Transverse colon (tissue), 4 donors: ENCODE results near the gene ZFPL1. TPM values are rescaled to one million over a fixed set of nuclear protein-coding genes. Genes with fewer than 3 reads are reported as not detected.

Source experiments
- DNase-seq: peaks from one replicate; pipeline ENCODE4 v3.0.0-alpha.2; 2019
- H3K27ac ChIP-seq, 4 donors: fragments of 200-600 bp; sonication (generic); 2 replicates each; pipeline ENCODE4 v1.5.1; 2016 to 2018; ENCODE audit warnings: inconsistent platforms in 4 of 4
- H3K27me3 ChIP-seq: fragments of 200-600 bp; sonication (generic); 2 replicates; pipeline ENCODE4 v1.5.1; 2017; ENCODE audit warnings: inconsistent platforms
- H3K36me3 ChIP-seq, 4 donors: fragments of 200-600 bp; sonication (generic); 2 replicates each; pipeline ENCODE4 v1.5.1; 2017 to 2019; ENCODE audit warnings: inconsistent platforms in 4 of 4
- H3K4me1 ChIP-seq, 4 donors: fragments of 200-600 bp; sonication (generic); 2 replicates each; pipeline ENCODE4 v1.5.1; 2017 to 2020; ENCODE audit warnings: inconsistent platforms in 4 of 4
- H3K4me3 ChIP-seq, 4 donors: fragments of 200-600 bp; sonication (generic); 1 replicate in 1 of 4; 2 replicates in 3 of 4; pipeline versions ENCODE4 v1.5.1 to v1.6.1; 2017 to 2019; ENCODE audit warnings: inconsistent platforms in 4 of 4
- H3K9me3 ChIP-seq, 2 donors: fragments of 200-600 bp; sonication (generic); 2 replicates each; pipeline ENCODE4 v1.5.1; 2017 to 2019; ENCODE audit warnings: inconsistent platforms in 2 of 2
- EP300 ChIP-seq: sonication (generic); formaldehyde crosslinking; IDR thresholded peaks from one replicate; pipeline ENCODE4 v1.6.1; 2017; ENCODE audit warnings: antibody characterized with exemption, low read depth
- POLR2A ChIP-seq: fragments of 450-650 bp; IDR thresholded peaks from one replicate; pipeline ENCODE4 v1.6.1; 2016; ENCODE audit warnings: antibody characterized with exemption, mild to moderate bottlenecking, moderate library complexity
- POLR2AphosphoS5 ChIP-seq, 3 donors: sonication (generic); formaldehyde crosslinking; IDR thresholded peaks; one replicate each; pipeline ENCODE4 v1.6.1; 2016; ENCODE audit warnings: antibody characterized with exemption in 3 of 3
- WGBS, 2 donors: methylation state at CpG; one replicate each; pipeline ENCODE4 v1.1.5; 2018; ENCODE audit warnings: low coverage in 1 of 2; 5-methylcytosine and 5-hydroxymethylcytosine counted together
- in situ Hi-C, 4 donors: fragments of 200-750 bp; cut with MboI; loops; one replicate each; pipeline versions ENCODE4 v1.15.0 to v1.15.1; 2017; ENCODE audit warnings: low sequenced_read_pairs in 3 of 4, low pct_ligation_motif_present in 1 of 4, low pct_unique_long_range_greater_than_20kb in 1 of 4
- intact Hi-C: fragments of 100-400 bp; cut with DNase I; formaldehyde crosslinking; loops from one replicate; pipeline ENCODE4 v1.15.1; 2023; ENCODE audit warnings: low total_unique reads
- total RNA-seq, 4 donors: library from RNA; depleted of rRNA; stranded (reverse); fragments of >200 nt; gene quantifications; one replicate each; pipeline ENCODE4 v1.1.0, GENCODE V29; 2016
- TF ChIP-seq, protein P1 (sequence below), 5 experiments: fragments of 200-600 bp in 3 of 5; fragments of 450-650 bp in 2 of 5; sonication (generic) in 3 of 5; IDR thresholded peaks; 1 replicate in 2 of 5; 2 replicates in 3 of 5; pipeline ENCODE4 v1.5.1; 2016 to 2017; ENCODE audit warnings: antibody characterized with exemption in 5 of 5, inconsistent platforms in 3 of 5, mild to moderate bottlenecking in 2 of 5, moderate library complexity in 1 of 5

Gene ZFPL1
- total RNA-seq, 4 donors from 2014 or later: 44.5 to 105 (median 64.2) TPM

DNA sequence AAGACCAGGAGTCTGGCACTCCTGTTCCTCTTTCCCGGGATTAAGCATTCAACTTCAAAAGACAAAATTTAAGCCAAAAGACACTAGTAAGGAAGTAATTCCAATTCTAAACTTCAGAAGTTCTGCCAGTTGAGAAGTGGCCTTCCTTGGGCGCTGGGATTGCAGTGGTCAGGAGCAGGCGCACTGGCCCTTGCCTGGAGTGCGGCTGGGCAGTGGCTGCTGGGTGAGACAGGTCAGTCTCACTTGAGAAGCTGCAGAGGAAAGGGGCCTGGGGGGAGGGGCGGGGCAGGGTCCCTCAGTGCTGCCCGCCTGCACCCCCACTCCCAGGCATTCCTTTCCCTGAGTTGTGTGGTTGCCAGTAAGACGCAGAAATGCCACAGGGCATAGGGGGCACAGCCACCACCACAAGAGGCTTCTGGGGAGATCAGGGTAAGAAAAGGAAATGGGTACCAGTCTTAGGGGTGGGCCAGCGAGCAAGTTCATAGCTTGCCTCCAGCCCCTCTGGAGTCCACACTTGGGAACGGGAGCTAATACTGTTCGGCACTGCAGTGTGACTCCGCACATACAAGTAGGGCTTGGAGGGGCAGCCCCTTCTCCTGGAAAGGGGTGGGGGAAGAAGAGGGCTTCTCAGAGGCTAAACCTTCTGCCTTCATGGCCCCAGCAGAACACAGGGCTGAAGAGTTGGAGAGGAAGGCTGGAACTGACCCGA is 43.6 kb downstream of the ZFPL1 start:
- H3K36me3 ChIP-seq: peaks cover 0 to 72% (median 36%) of the 10 kb centered on the region in 4 donors
- no peak overlapping the region for H3K27ac ChIP-seq
- WGBS, 2 donors: 11 to 86% methylated on average over 1 to 12 of the region's 12 CpGs
- H3K27me3 ChIP-seq: no peaks in the 10 kb centered on the region
- in situ Hi-C loops (no loop called here), intact Hi-C loops (no loop called here)
- no peak overlapping the region for H3K4me3 ChIP-seq
- DNase-seq: no peak
- TF ChIP-seq POLR2A: no peak
- no peaks in the 10 kb centered on the region for H3K9me3 ChIP-seq
- peaks cover 7 to 17% (median 11%) of the 10 kb centered on the region in 4 donors for H3K4me1 ChIP-seq

GRCh38 chr11:65128182-65129145 is 44.4 kb downstream of the ZFPL1 start:
- TF ChIP-seq POLR2A: no peak
- no peak for TF ChIP-seq POLR2AphosphoS5 (IDR thresholded peaks at IDR 0.05)
- TF ChIP-seq EP300: no peak
- TF ChIP-seq, protein P1, sequence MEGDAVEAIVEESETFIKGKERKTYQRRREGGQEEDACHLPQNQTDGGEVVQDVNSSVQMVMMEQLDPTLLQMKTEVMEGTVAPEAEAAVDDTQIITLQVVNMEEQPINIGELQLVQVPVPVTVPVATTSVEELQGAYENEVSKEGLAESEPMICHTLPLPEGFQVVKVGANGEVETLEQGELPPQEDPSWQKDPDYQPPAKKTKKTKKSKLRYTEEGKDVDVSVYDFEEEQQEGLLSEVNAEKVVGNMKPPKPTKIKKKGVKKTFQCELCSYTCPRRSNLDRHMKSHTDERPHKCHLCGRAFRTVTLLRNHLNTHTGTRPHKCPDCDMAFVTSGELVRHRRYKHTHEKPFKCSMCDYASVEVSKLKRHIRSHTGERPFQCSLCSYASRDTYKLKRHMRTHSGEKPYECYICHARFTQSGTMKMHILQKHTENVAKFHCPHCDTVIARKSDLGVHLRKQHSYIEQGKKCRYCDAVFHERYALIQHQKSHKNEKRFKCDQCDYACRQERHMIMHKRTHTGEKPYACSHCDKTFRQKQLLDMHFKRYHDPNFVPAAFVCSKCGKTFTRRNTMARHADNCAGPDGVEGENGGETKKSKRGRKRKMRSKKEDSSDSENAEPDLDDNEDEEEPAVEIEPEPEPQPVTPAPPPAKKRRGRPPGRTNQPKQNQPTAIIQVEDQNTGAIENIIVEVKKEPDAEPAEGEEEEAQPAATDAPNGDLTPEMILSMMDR (IDR thresholded peaks at IDR 0.05): no peak
- Histone ChIP-seq H3K4me1 (peaks cover 8 to 17% (median 12%) of the 10 kb centered on the region in 4 donors), H3K27me3 (no peaks in the 10 kb centered on the region), H3K36me3 (peaks cover 0 to 72% (median 36%) of the 10 kb centered on the region in 4 donors), H3K4me3 (no peak overlapping the region), H3K9me3 (no peaks in the 10 kb centered on the region), H3K27ac (no peak overlapping the region)
- in situ Hi-C loops (no loop called here), intact Hi-C loops (no loop called here)
- 80% methylated on average over 1 to 9 of the region's 15 CpGs for WGBS, 2 donors
- DNase-seq: no peak

- 87% methylated on average over 13 of the region's 13 CpGs; no CpG with 5 or more reads in 1 of the 2 donors for WGBS, 2 donors
- Histone ChIP-seq H3K9me3 (no peaks in the 10 kb centered on the region), H3K27ac (no peak overlapping the region), H3K36me3 (peaks cover 0 to 68% (median 36%) of the 10 kb centered on the region in 4 donors), H3K4me1 (peaks cover 8 to 21% (median 13%) of the 10 kb centered on the region in 4 donors), H3K27me3 (no peaks in the 10 kb centered on the region), H3K4me3 (no peak overlapping the region)
- TF ChIP-seq POLR2A (no peak), EP300 (no peak), POLR2AphosphoS5 (IDR thresholded peaks at IDR 0.05) (no peak)
- TF ChIP-seq, protein P1 (IDR thresholded peaks at IDR 0.05): no peak
- intact Hi-C loops: no loop called here
- DNase-seq: no peak
- in situ Hi-C loops: loop anchor here in 1 of 4 donors (10.0 kb wide), 1 partner anchor 55 kb away; the partner anchor contains the start of gene CAPN1
These were observed 45.8 kb downstream of the ZFPL1 start for GRCh38 chr11:65129649-65130441.

DNA sequence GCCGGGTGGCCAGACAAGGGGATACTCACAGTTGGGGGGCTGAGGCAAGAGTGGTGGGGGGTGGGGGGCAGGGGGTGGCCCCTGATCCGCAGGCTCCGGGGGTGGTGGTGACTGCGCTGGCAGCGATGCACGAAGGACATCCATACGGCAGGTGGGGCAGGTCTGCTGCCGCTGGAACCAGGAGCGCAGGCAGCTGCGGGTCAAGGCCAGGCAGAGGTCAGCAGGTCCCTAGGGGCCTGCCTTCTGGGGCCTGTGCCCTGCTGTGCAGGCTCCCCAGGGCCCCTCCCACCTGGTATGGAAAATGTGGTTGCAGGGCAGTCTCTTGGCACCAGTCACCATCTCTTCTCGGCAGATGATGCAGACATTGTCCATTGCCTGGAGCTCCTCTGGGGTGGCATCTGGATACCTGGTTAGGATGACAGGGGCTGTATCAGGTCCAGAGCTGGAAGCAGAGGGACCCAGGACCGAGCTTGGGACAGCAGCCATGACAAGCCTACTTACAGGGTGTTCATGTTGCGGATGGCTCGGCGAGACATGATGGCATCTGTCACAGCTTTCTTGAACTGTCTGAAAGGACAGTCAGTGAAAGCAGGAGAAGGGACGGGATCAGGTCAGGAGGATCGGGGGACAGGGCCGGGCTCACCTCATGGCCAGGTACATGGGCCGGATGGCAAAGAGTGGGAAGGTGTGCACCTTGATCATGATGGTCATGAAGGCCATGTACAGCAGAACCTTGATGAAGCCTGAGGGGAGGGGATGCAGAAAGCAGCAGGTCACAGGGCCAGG is 46.8 kb downstream of the ZFPL1 start:
- intact Hi-C loops (no loop called here), in situ Hi-C loops (loop anchor here in 1 of 4 donors (10.0 kb wide), 1 partner anchor 54 kb away; the partner anchor contains the start of gene CAPN1)
- Histone ChIP-seq H3K4me1 (peaks cover 13 to 28% (median 20%) of the 10 kb centered on the region in 4 donors), H3K9me3 (no peaks in the 10 kb centered on the region), H3K27me3 (no peaks in the 10 kb centered on the region), H3K4me3 (no peak overlapping the region), H3K36me3 (peaks cover 0 to 62% (median 31%) of the 10 kb centered on the region in 4 donors), H3K27ac (no peak overlapping the region)
- DNase-seq: no peak
- TF ChIP-seq EP300 (no peak), POLR2A (no peak), POLR2AphosphoS5 (IDR thresholded peaks at IDR 0.05) (no peak)
- TF ChIP-seq, protein P1 (IDR thresholded peaks at IDR 0.05): no peak
- WGBS, 2 donors: 76% methylated on average over 17 of the region's 19 CpGs; no CpG with 5 or more reads in 1 of the 2 donors
